NAMALWA (cell line): ENCODE data around the gene SYNGAP1.
"Not testable (repeated sequence)": the region's sequence is repeated elsewhere in the genome, so short reads cannot be mapped to it uniquely, and the experiment has no call there.

Source experiments
- DNase-seq: peaks from one replicate; pipeline ENCODE4 v3.0.0-alpha.2; 2015; ENCODE audit warnings: low spot score

SYNGAP1 gene

DNA sequence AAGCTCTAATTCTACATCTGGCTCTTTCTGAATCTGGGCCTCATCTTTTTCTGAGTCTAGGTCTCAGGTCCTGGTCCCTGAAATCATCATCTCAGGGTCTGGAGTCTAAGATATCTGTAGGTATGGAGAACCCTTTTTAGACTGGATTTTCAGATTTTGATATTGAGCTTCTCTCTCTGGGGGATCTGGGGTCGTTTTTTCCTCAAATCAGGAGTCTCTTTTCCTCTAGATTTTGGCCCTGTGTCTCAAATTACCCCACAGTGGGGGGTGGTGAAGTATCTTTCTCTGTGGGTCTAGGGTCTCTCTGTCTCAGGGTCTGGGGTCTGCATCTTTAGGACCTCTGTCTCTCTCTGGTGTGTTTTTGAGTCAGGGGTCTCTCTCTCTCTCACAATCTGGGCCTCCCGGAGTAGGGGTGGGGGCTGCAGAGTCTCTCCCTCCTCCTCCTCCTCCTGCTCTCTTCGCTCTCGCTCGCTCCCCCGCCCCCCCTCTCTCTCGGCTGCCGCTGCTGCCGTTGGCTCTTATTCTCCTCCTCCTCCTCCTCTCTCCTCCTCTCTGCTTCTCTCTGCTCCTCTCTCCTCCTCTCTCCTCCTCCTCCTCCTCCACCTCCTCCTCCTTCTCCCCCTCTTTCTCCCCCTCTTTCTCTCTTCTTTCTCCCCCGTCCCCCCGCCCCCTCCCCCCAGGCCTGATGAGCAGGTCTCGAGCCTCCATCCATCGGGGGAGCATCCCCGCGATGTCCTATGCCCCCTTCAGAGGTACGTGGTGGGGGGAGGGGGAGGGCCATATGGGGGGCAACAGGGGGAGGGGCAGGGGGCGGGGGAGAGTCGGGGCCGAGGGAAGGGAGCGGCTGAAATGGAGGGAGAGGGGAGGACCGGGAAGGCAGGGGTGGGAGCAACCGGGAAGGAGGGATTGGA lies at the start of gene SYNGAP1:
Gene SYNGAP1 (plus strand): TSS at position 486 of the 911 bp plus-strand sequence. CDS start 200 bp downstream, at position 686.
- no peak for DNase-seq

DNA sequence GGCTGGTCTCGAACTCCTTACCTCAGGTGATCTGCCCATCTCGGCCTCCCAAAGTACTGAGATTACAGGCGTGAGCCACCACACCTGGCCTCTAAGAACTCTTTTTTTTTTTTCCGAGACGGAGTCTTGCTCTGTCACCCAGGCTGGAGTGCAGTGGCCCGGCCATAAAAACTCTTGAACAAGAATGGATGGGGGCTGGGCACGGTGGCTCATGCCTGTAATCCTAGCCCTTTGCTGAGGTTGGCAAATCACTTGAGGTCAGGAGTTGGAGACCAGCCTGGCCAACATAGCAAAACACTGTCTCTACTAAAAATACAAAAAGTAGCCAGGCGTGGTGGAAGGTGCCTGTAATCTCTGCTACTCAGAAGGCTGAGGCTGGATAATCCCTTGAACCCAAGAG lies 48.0 kb upstream of the SYNGAP1 start:
- DNase-seq = not testable (repeated sequence)

DNA sequence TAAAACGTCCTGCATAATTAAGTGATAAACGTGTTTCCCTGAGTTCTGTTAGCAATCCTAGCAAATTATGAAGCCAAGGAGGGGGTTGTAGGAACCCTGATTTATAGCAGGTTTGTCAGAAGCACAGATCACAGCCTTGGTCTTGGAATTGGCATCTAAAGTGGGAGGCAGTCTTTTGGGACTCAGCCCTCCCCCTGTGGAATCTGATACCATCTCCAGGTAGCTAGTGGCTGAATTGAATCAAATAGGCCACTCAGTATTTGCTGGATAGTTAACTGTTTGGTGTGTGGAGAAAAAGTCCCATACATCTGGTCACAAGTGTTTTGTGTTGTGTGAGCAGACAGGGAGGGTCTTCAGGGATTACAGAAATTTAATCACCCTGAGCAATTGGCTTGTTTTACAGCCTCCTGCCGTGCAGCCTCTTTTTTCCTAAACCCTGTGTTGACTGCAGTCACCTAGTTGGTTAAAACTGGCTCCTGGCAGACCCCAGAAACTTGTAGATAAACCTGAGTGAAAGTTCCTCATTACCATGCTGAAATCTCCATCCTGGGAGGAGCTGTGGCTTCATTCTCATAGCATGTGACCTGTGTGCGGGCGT lies 47.2 kb upstream of the SYNGAP1 start:
- no peak for DNase-seq

DNA sequence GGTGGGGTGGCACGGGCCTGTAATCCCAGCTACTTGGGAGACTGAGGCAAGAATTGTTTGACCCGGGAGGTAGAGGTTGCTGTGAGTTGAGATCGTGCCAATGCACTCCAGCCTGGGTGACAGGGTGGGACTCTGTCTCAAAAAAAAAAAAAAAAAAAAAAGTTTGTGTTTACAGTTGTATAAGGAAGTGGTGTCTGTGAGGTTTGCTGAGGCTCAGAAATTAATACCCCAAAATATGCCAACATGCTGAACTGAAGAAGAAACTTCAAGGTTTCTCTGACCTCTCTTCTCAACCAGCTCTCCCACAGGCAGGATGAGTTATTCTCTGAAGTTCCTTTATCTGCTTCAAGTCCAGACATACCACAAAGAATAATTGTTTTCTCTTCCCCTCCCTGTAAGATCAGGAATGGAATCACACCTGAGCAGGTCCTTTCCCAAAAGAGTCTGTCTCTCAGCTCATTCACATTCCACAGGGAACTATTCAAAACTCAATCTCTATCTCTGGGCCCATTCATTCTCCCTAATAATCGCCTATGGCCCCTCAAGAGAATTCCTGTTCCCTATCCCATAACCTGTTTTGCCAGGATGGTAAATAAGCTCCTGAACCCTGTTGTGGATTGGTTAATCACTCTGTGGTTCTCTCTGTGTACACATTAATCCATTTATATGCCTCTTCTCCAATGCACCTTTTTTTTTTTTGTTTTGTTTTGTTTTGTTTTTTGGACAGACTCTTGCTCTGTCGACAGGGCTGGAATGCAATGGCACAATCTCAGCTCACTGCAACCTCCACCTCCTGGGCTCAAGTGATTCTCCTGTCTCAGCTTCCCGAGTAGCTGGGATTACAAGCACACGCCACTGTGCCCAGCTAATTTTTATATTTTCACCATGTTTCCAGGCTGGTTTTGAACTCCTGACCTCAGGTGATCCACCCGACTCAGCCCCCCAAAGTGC lies 45.6 kb upstream of the SYNGAP1 start:
- DNase-seq = no peak

DNA sequence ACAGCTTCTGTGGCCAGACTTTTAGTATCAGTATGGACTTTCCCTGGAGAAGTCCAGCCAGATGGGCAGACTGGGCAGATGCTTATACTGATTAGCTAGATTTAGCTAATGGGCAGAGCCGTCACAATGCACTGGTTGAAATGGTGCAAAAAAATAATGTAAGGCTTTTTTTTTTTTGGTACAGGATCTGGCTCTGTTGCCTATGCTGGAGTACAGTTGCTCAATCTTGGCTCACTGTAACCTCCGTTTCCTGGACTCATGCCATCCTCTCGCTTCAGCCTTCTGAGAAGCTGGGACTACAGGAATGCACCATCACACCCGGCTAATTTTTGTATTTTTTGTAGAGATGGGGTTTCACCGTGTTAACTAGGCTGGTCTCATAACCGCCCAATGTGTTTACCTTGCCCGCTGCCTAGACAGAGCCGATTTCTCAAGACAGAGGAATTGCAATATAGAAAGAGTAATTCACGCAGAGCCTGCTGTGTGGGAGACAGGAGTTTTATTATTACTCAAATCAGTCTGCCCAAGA lies 44.7 kb upstream of the SYNGAP1 start:
- DNase-seq = no peak

DNA sequence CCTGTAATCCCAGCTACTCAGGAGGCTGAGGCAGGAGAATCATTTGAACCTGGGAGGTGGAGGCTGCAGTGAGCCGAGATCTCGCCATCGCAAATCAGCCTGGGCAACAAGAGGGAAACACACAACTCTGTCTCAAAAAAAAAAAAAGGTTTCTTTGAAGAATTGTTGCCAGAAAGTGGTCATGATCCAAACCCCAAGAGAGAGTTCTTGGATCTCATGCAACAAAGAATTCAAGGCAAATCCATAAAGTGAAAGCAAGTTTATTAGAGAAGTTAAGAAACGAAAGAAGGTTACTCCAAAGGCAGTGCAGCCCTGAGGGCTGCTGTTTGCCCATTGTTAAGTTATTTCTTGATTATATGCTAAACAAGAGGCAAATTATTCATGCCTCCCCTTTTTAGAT lies 42.7 kb upstream of the SYNGAP1 start:
- DNase-seq = no peak

DNA sequence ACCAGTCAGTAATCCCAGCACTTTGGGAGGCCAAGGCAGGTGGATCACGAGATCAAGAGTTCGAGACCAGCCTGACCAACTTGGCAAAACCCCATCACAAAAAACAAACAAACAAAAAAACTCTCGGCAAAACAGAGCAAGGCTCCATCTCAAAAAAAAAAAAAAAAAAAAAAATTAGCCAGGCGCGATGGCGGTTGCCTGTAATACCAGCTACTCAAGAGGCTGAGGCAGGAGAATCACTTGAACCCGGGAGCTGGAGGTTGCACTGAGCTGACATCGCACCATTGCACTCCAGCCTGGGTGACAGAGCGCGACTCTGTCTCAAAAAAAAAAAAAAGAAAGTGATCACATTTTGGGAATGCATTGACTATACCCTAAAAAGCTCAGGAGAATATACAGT lies 40.7 kb upstream of the SYNGAP1 start:
- not testable (repeated sequence) for DNase-seq

DNA sequence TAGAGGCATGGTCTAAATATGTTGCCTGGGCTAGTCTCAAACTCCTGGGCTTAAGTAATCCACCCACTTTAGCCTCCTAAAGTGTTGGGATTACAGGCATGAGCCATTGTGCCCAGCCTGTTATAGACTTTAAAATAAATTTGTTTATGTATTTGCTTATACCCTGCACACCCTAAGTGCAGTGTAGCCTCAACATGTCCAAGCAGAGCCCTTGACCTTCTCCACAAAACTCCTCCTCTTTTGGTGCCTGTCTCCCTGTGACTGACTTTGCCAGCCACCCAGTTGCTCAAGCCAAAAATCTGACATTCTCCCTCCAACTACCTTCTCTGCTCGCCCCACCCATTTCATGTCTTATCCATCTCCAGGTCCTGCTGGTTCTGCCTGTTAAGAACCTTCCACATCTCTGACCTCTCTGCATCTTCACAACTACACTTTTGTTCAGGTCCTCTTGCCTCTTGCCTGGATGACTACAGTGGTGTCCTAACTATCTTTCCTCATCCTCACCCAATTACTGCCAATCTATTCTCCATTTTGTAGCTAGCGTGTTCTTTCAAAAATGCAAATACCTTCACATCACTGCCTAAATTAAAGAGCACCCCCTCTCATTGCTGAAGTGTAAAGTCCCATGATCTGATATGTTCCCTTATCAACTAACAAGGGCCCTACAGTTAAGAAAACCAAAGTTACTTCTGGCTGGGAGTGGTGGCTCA lies 39.4 kb upstream of the SYNGAP1 start:
- no peak for DNase-seq

DNA sequence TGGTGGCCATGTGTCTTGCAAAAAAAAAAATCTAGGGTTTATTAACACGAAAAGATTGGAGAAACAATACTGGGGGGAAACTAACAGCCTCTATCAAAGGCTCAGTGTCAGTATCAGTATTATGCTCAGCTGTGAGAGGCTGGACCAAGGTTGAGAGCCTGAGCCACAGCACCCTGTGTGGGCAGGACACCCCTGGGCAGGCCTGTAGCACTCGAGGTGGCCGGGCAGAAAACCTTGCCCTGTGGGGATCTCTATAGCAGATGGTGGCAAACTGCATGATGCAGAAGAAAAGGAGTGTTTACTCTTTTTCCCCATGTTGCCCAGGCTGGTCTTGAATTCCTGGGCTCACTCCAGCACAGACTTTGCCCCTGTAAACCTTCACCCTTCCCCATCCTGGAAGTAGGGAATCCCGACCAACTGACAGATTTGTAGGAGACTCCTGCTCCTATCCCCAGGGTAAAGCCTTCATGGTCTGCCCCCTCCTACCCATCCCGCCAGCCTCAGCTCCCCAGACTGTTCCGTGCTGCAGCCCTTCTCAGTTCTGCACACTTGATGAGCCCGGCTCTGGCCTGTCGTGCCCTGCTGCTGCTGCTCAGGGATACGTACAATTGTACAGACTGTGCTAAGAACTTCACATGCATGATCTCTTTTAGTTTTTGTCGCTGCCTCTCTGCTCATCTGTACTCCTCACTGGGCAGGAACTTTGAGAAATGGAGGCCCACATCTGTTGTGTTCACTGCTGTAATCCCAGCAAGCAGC lies 36.3 kb upstream of the SYNGAP1 start:
- no peak for DNase-seq

DNA sequence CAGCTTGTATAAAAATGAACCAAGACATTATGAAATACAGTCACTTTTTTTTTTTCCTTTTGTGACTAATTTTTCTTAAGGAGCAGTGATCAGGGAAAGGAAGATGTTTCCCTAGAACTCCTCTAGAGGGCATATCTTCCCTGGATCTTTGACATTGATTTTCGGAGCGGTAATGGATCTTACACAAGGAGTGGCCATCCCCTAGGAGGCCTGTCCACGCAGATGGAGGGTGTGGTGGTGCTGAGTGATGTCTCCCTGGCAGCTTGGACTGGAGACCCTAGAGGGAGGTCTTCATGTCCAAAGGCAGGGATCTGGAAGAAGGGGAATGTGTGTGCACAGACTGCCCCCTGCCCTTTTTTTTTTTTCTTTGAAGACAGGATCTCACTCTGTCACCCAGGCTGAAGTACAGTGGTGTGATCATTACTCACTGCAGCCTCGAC lies 35.3 kb upstream of the SYNGAP1 start:
- DNase-seq = no peak

DNA sequence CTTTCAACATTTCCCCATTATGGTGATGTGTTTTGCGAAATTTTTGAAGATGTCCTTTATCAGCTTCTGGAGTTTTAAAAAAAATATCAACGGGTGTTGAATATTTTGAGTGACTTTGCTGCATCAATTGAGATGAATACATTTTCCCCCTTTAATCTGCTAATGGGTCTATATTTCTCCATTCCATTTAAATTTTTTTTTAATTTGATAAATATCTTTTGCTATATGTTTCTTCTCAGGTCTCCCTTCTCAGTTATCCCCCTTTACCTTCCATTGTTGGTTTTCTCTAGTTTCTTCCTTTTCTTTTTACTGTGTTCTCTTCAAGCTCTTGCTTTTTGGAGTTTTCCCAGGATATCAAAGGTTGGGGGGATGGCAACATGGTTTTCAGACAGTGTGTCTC lies 29.7 kb upstream of the SYNGAP1 start:
- no peak for DNase-seq

DNA sequence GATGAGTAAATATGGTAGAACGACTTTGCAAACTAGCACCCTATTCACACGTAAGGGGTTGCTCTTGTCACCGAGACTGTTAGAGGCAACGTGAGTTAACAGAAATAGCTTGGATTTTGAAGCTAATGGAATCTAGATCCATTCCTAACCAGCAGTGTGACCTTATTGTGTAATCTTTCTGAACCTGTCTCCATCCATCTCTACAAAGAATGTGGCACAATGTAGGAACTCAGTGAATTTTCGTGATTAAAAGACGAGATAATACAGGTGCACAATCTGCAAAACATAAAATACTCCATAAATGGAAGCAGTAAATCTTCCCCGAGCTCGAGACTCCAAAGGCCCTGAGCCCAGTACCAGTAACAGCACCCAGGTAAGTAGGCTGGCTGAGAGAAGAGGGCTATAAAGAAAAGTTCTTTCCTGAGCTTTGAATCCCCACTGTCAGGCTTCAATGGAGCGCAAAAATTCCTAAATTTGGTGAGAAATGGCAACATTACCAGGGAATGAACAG lies 29.0 kb upstream of the SYNGAP1 start:
- no peak for DNase-seq

DNA sequence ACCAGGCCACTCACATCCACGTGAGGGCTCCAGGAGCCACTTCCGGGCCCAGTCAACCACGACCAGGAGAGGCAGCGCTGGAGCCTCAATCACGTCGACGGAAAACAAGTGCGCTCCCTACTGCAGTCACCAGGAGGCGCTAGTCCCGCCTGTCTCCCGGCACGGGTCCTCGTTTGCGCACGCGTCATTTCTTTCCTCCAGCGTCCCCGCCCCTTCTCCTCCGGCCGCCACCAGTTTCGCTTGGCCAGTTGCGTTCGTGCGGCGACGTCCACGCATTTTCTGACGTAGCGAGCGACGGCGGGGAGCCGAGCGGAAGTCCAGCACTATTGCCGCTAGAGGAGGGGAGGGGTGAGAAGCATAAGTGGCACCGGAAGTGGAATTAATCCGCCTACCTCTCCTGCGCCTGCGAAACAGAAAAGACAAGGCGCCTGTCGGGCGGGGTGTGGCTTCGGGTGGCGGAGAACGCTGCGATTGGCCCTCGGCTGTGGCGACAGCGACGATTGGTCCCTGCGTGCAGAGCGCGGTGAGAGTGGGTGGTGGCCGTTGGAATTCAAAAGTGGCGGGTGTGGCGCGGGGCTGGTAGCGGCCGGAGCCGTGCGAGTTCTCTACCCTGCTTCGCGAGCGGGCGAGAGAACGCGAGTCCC lies 28.5 kb upstream of the SYNGAP1 start, which contains the start of gene KIFC1:
Gene KIFC1 (plus strand): TSS at position 546 of the 644 bp plus-strand sequence. CDS start 163 bp downstream, outside the sequence.
- DNase-seq = peak; percentile 99

DNA sequence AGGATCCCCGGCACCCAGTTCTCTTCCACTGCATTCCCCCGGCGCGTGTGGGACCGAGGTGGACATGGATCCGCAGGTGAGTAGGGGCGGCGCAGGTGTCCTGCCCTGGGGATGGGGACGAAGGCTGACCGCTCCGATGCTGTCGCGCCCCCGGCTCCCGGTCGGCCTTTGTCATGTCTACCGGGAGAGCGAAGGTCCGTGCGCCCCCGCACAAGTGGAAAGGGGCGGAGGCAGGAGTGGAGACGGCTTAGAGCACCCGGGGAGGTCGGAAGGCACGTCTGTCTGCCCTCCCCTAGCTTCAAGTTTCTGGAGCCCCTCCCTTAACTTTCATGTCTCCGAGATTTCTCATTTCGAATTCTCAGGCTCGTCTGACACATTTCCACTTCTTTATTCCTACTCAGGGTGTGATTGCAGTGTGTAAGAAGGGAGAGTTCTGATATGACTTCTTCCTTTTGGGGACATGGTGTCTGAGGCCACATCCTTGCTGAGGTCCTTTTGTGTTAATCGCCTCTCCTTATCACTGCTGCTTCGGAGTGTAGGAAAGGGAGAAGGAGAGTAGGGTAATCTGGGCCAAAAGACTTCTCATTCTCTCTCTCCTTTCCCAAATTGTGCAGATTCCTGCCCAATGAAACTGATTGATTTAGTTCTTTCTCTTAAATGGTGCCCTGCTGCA lies 27.8 kb upstream of the SYNGAP1 start:
- DNase-seq = peak; percentile 60

DNA sequence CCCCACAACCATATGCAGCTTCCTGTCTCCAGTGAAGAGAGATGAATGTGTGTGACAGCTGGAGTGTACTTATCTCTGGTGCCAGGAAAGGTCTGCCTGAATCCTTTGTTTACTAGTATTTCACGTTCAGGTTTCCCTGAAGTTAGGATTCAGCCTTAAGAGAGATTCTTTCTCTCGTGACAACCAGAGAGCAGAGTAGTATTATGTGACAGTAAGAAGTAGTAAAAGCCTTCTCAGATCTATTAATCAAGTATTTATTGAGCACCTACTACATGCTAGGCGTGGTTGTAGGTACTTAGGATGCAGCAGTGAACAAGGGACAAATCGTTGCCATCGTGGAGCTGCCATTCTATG lies 27.3 kb upstream of the SYNGAP1 start:
- DNase-seq = peak; percentile 53

DNA sequence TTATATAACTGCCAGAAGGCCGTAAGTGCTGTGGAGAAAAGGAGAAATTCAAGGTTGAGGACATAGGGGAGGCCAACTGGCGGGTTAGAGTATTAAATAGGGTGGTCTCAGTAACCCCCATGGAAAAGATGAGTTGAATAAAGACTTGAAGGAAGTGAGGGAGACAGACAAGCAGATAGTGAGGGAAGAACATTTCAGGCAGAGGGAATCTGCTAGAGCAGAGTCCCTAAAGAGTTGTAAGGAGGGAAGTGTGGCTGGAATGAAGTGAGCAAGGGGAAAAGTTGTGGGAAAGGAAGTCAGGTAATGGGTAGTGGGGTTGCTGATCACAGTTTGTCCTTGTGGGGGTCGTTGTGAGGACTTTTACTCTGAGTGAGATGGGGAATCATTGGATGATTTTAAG lies 26.9 kb upstream of the SYNGAP1 start:
- no peak for DNase-seq

DNA sequence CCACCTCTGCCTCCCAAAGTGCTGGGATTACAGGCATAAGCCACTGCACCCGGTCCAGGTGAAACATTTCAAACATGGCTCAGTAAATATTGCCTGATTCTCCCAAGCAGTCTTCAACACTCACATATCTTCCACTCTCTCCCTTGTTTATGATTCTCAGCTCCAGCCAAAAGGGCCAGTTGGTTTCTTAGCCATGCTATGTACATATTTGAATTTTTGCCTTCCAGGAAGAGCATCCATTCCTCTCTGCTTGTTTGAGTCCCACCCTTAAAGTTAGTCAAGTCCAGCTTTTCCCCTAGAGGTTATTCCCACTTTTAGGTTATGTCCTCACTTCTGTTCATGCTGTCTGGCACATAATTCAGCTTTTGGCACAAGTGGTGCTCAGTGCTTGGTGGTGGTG lies 22.3 kb upstream of the SYNGAP1 start:
- DNase-seq = no peak

DNA sequence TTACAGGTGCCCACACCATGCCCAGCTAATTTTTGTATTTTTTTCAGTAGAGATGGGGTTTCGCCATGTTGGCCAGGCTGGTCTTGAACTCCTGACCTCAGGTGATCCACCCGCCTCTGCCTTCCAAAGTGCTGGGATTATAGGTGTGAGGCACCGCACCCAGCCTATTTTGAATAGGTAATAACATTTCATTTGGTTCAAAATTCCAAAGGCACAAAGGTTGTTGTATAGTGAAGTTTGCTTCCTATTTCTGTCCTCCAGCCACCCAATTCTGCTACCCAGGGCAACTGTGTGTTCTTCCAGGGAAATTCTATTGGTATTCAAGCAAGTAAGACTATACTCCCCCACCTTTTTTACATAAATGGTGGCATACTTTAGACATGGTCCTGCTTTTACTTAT lies 21.3 kb upstream of the SYNGAP1 start:
- DNase-seq = not testable (repeated sequence)

DNA sequence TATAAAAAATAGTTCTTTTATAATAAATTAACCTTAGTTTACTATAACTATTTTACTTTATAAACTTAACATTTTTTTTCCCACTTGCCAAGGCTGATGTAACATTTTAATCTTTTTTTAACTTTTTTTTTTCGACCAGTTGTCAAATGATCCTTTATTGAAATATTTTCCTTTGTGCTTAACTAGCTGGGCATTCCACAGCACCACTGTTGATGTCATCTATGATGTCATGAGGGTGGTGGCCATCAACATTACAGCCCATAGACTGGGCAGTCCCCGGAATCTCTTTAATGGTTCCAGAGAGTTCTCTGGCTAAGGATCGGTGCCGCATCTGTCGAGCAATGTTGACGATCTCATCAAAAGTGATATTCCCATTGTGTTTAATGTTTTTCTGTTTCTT lies 20.0 kb upstream of the SYNGAP1 start:
- DNase-seq = not testable (repeated sequence)
